HEK293T (cell line): ENCODE data around the gene DRAP1.
"Not testable (repeated sequence)": the region's sequence is repeated elsewhere in the genome, so short reads cannot be mapped to it uniquely, and the experiment has no call there.

Experiments used
- CTCF ChIA-PET: fragments of 350-600 bp; formaldehyde crosslinking; extraction: SDS; loops from one replicate; lab custom pipeline; 2021; ENCODE audit warnings: antibody characterized with exemption, inconsistent platforms; lab: Yijun Ruan, JAX
- POLR2A ChIA-PET: fragments of 350-600 bp; formaldehyde crosslinking; extraction: SDS; loops from one replicate; lab custom pipeline; 2020; ENCODE audit warnings: antibody characterized with exemption, inconsistent platforms; lab: Yijun Ruan, JAX
- DNase-seq: peaks from one replicate; pipeline ENCODE4 v3.0.0; 2012; ENCODE audit warnings: mixed read lengths; ENCODE audit errors: extremely low spot score
- ARNT ChIP-seq: fragments of 450-650 bp; IDR thresholded peaks from 2 replicates; pipeline ENCODE4 v1.6.1; 2017; ENCODE audit warnings: mild to moderate bottlenecking
- BHLHE40 ChIP-seq: fragments of 450-650 bp; IDR thresholded peaks from 2 replicates; pipeline ENCODE4 v1.6.1; 2016; ENCODE audit warnings: mild to moderate bottlenecking, moderate library complexity, borderline replicate concordance
- CTBP1 ChIP-seq: fragments of 450-650 bp; IDR thresholded peaks from 2 replicates; pipeline ENCODE4 v1.6.1; 2016; ENCODE audit warnings: borderline replicate concordance
- ELF4 ChIP-seq: fragments of 450-650 bp; IDR thresholded peaks from 2 replicates; pipeline ENCODE4 v1.6.1; 2017; ENCODE audit warnings: antibody characterized with exemption
- FOXA1 ChIP-seq: fragments of 450-650 bp; IDR thresholded peaks from 2 replicates; pipeline ENCODE4 v1.6.1; 2016; ENCODE audit warnings: mild to moderate bottlenecking
- FOXK2 ChIP-seq: fragments of 450-650 bp; IDR thresholded peaks from 2 replicates; pipeline ENCODE4 v1.6.1; 2016; ENCODE audit warnings: mild to moderate bottlenecking
- FOXM1 ChIP-seq: fragments of 450-650 bp; IDR thresholded peaks from 2 replicates; pipeline ENCODE4 v1.6.1; 2017; ENCODE audit warnings: mild to moderate bottlenecking, borderline replicate concordance
- HDGF ChIP-seq: fragments of 450-650 bp; IDR thresholded peaks from 2 replicates; pipeline ENCODE4 v1.6.1; 2017; ENCODE audit warnings: antibody characterized with exemption, borderline replicate concordance
- L3MBTL2 ChIP-seq: fragments of 450-650 bp; conservative IDR thresholded peaks from 2 replicates; pipeline ENCODE4 v1.6.1; 2016; ENCODE audit warnings: mild to moderate bottlenecking
- LEF1 ChIP-seq: fragments of 450-650 bp; IDR thresholded peaks from 2 replicates; pipeline ENCODE4 v1.6.1; 2017; ENCODE audit warnings: mild to moderate bottlenecking, borderline replicate concordance
- NFRKB ChIP-seq: fragments of 450-650 bp; IDR thresholded peaks from 2 replicates; pipeline ENCODE4 v1.6.1; 2016; ENCODE audit warnings: mild to moderate bottlenecking, moderate library complexity
- SP1 ChIP-seq: fragments of 450-650 bp; IDR thresholded peaks from 2 replicates; pipeline ENCODE4 v1.6.1; 2017
- SUZ12 ChIP-seq: fragments of 450-650 bp; IDR thresholded peaks from 2 replicates; pipeline ENCODE4 v1.6.1; 2016; ENCODE audit warnings: mild to moderate bottlenecking
- TARDBP ChIP-seq: fragments of 450-650 bp; IDR thresholded peaks from 2 replicates; pipeline ENCODE4 v1.6.1; 2016
- ZNF384 ChIP-seq: fragments of 450-650 bp; IDR thresholded peaks from 2 replicates; pipeline ENCODE4 v1.6.1; 2016
- TF ChIP-seq, protein P1 (sequence below): fragments of 450-650 bp; IDR thresholded peaks from 2 replicates; pipeline ENCODE4 v1.6.1; 2016

Gene DRAP1

GRCh38 chr11:65946655-65947054, 27.4 kb downstream of the DRAP1 start:
- TF ChIP-seq ELF4 (no peak), FOXA1 (no peak), ARNT (no peak), BHLHE40 (no peak), FOXM1 (no peak), LEF1 (no peak), HDGF (no peak), FOXK2 (no peak), SUZ12 (no peak), L3MBTL2 (no peak), NFRKB (no peak), ZNF384 (no peak), TARDBP (no peak), SP1 (no peak), CTBP1 (no peak)
- TF ChIP-seq, protein P1, sequence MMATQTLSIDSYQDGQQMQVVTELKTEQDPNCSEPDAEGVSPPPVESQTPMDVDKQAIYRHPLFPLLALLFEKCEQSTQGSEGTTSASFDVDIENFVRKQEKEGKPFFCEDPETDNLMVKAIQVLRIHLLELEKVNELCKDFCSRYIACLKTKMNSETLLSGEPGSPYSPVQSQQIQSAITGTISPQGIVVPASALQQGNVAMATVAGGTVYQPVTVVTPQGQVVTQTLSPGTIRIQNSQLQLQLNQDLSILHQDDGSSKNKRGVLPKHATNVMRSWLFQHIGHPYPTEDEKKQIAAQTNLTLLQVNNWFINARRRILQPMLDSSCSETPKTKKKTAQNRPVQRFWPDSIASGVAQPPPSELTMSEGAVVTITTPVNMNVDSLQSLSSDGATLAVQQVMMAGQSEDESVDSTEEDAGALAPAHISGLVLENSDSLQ: no peak
- no peak for DNase-seq
- ChIA-PET CTCF (interaction anchor here (0.7 to 1.1 kb wide), 2 partner anchors 62 to 272 kb away, joined by 3 read pairs; no protein-coding TSS in a partner anchor), POLR2A (no interaction called here)

- TF ChIP-seq FOXA1 (no peak), CTBP1 (no peak)
- POLR2A ChIA-PET: no interaction called here
- CTCF ChIA-PET: interaction anchor here (0.7 to 1.2 kb wide), 3 partner anchors 58 to 271 kb away, joined by 3 read pairs; no protein-coding TSS in a partner anchor
- no peak for DNase-seq
Observed at GRCh38 chr11:65947133-65947532, 27.9 kb downstream of the DRAP1 start.

DNA sequence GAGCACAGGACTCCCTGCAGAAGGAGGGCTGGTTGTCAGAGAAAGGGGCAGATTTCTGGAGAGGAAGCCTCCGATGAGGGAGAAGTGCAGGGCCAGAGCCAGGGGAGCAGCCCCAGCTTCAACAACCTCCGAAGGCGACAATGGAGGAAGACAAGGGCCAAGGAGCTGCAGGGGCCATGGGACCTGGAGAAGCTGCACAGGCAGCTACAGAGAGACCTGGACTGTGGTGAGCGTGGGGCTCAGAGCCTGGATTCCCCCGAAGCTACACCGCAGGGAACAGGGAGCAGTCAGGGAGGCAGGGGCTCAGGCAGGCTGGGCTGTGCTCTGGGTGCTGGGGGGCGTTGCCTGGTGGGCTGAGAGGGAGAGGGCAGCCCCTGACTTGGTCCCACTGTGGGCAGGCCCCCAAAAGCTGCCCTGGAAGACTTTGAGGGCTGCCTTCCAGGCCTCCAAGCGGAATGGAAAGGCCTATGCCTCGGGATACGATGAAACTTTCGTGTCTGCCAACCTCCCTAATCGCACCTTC, 28.4 kb downstream of the DRAP1 start:
- no peak for DNase-seq
- no peak for TF ChIP-seq TARDBP
- TF ChIP-seq SUZ12: no peak
- TF ChIP-seq CTBP1: no peak
- no peak for TF ChIP-seq FOXK2
- TF ChIP-seq FOXM1: no peak
- TF ChIP-seq ELF4: no peak
- no peak for TF ChIP-seq ARNT
- no peak for TF ChIP-seq LEF1
- TF ChIP-seq L3MBTL2: no peak
- no peak for TF ChIP-seq FOXA1
- no peak for TF ChIP-seq HDGF
- TF ChIP-seq, protein P1: no peak
- no peak for TF ChIP-seq SP1
- TF ChIP-seq ZNF384: no peak
- TF ChIP-seq NFRKB: no peak
- ChIA-PET POLR2A (no interaction called here), CTCF (interaction anchor here (1.2 kb wide), 1 partner anchor 58 kb away, joined by 3 read pairs; no protein-coding TSS in a partner anchor)

DNA sequence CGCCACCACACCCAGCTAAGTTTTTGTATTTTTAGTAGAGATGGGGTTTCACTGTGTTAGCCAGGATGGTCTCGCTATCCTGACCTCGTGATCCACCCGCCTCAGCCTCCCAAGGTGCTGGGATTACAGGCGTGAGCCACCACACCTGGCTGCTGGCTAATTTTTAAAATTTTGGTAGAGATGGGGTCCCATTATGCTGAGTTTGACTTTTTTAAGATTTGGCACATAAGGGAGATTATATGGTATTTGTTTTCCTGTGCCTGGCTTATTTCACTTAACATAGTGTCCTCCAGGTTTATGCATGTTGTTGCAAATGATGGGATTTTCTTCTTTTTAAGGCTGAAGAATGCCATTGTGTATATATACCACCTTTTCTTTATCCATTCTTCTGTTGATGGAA, 31.5 kb downstream of the DRAP1 start:
- POLR2A ChIA-PET: interaction anchor here (1.1 kb wide), 1 partner anchor 10 kb away, joined by 4 read pairs; the partner anchor contains the start of gene SART1
- DNase-seq, CTCF ChIA-PET: not testable (repeated sequence)

DNA sequence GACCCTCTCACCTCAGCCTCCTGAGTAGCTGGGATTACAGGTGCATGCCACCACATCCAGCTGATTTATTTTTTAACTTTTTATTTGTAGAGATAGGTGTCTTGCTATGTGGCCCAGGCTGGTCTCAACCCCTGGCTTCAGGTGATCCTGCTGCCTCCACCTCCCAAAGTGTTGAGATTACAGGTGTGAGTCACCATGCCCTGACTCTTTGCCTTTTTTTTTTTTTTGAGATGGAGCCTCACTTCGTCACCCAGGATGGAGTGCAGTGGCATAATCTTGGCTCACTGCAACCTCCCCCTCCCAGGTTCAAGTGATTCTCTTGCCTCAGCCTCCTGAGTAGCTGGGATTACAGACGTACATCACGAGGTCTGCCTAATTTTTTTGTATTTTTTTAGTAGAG, 32.4 kb downstream of the DRAP1 start:
- POLR2A ChIA-PET: interaction anchor here (1.0 to 1.1 kb wide), 2 partner anchors 9 to 40 kb away, joined by 3 to 4 read pairs; partner anchors contain the start of gene SART1
- DNase-seq: not testable (repeated sequence)
- CTCF ChIA-PET: interaction anchor here (0.6 kb wide), 1 partner anchor 246 kb away, joined by 3 read pairs; no protein-coding TSS in a partner anchor

DNA sequence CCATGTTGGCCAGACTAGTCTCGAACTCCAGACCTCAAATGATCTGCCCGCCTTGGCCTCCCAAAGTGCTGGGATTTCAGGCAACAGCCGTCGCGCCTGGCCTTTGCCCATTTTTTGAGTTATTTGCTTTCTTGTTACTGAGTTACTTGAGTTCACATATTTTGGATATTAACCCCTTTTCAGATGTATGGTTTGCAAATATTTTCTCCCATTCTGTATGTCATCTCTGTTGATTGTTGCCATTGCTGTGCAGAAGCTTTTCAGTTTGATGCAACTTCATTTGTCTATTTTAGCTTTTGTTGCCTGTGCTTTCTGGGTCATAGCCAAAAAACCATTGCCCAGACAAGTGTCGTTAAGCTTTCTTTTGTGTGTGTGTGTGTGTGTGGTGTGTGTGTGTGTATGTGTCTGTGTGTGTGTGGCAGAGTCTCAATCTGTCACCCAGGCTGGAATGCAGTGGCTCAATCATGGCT, 32.9 kb downstream of the DRAP1 start:
- no peak for DNase-seq
- CTCF ChIA-PET: interaction anchor here (0.6 kb wide), 1 partner anchor 247 kb away, joined by 3 read pairs; no protein-coding TSS in a partner anchor
- POLR2A ChIA-PET: interaction anchor here (0.6 to 1.0 kb wide), 2 partner anchors 16 to 41 kb away, joined by 3 read pairs; no protein-coding TSS in a partner anchor
- no peak for TF ChIP-seq CTBP1
- TF ChIP-seq ZNF384: no peak
- TF ChIP-seq FOXK2: no peak
- no peak for TF ChIP-seq BHLHE40
- TF ChIP-seq HDGF: no peak
- TF ChIP-seq NFRKB: no peak
- no peak for TF ChIP-seq ARNT
- TF ChIP-seq, protein P1: no peak
- no peak for TF ChIP-seq FOXA1
- no peak for TF ChIP-seq ELF4
- no peak for TF ChIP-seq SUZ12
- no peak for TF ChIP-seq FOXM1
- TF ChIP-seq L3MBTL2: no peak

- CTCF ChIA-PET: no interaction called here
- POLR2A ChIA-PET: no interaction called here
- DNase-seq: no peak
- TF ChIP-seq LEF1 (no peak), L3MBTL2 (no peak), TARDBP (no peak), HDGF (no peak), ZNF384 (no peak), FOXM1 (no peak), FOXK2 (no peak), SP1 (no peak), CTBP1 (no peak), BHLHE40 (no peak)
Observed at GRCh38 chr11:65953471-65953870, 34.2 kb downstream of the DRAP1 start.
